Gastroesophageal sphincter (tissue), 4 donors: ENCODE results near the gene LRRC45. TPM values are rescaled to one million over a fixed set of nuclear protein-coding genes. Genes with fewer than 3 reads are reported as not detected.

Source experiments
- ATAC-seq: fragments of 150-250 bp; one replicate; pipeline ENCODE4 v1.9.1; 2016; ENCODE audit warnings: mild to moderate bottlenecking, moderate library complexity
- H3K27ac ChIP-seq, 4 donors: fragments of 200-600 bp; sonication (generic) in 3 of 4; 1 replicate in 3 of 4; 2 replicates in 1 of 4; pipeline ENCODE4 v1.5.1; 2016 to 2019
- H3K27me3 ChIP-seq: fragments of 200-600 bp; sonication (generic); one replicate; pipeline ENCODE4 v1.5.1; 2019
- H3K36me3 ChIP-seq, 2 donors: fragments of 200-600 bp; sonication (generic); one replicate each; pipeline ENCODE4 v1.5.1; 2019; ENCODE audit warnings: control low read depth in 1 of 2
- H3K4me1 ChIP-seq, 3 donors: fragments of 200-600 bp; sonication (generic); 1 replicate in 2 of 3; 2 replicates in 1 of 3; pipeline ENCODE4 v1.5.1; 2016 to 2019; ENCODE audit warnings: control low read depth in 2 of 3
- H3K4me3 ChIP-seq, 2 donors: fragments of 200-600 bp; sonication (generic); one replicate each; pipeline ENCODE4 v1.5.1; 2019; ENCODE audit warnings: mild to moderate bottlenecking in 1 of 2, moderate library complexity in 1 of 2
- H3K9me3 ChIP-seq, 3 donors: fragments of 200-600 bp; sonication (generic); one replicate each; pipeline ENCODE4 v1.5.1; 2017 to 2019; ENCODE audit warnings: control low read depth in 2 of 3
- EP300 ChIP-seq: sonication (generic); formaldehyde crosslinking; IDR thresholded peaks from one replicate; pipeline ENCODE4 v1.6.1; 2017; ENCODE audit warnings: antibody characterized with exemption, mild to moderate bottlenecking
- POLR2A ChIP-seq, 2 donors: fragments of 450-650 bp; IDR thresholded peaks; one replicate each; pipeline ENCODE4 v1.6.1; 2017; ENCODE audit warnings: antibody characterized with exemption in 2 of 2, mild to moderate bottlenecking in 2 of 2, moderate library complexity in 1 of 2
- POLR2AphosphoS5 ChIP-seq: sonication (generic); formaldehyde crosslinking; IDR thresholded peaks from one replicate; pipeline ENCODE4 v1.6.1; 2017; ENCODE audit warnings: antibody characterized with exemption
- WGBS, 2 donors: methylation state at CpG; one replicate each; pipeline ENCODE4 v1.1.5; 2018; ENCODE audit warnings: low coverage in 1 of 2; 5-methylcytosine and 5-hydroxymethylcytosine counted together
- total RNA-seq, 4 donors: library from RNA; depleted of rRNA; stranded (reverse); fragments of >200 nt; gene quantifications; one replicate each; pipeline ENCODE4 v1.1.0, GENCODE V29; 2016
- TF ChIP-seq, protein P1 (sequence below), 4 experiments: fragments of 200-600 bp in 2 of 4; fragments of 450-650 bp in 2 of 4; sonication (generic) in 1 of 4; IDR thresholded peaks; one replicate each; pipeline ENCODE4 v1.5.1; 2017 to 2019; ENCODE audit warnings: antibody characterized with exemption in 4 of 4, mild to moderate bottlenecking in 2 of 4, moderate library complexity in 2 of 4

LRRC45 gene
- total RNA-seq, 4 donors from 2014 or later: 4.4 to 16.3 (median 12.4) TPM

- no peak for ATAC-seq
- Histone ChIP-seq H3K27me3 (no peaks in the 10 kb centered on the region), H3K9me3 (no peaks in the 10 kb centered on the region), H3K27ac (no peak overlapping the region), H3K36me3 (peaks cover 0 to 56% of the 10 kb centered on the region in 2 donors), H3K4me3 (peak overlapping the region in 1 of 2 donors; percentile 72), H3K4me1 (peaks cover 0 to 29% (median 19%) of the 10 kb centered on the region in 3 donors)
- no peak for TF ChIP-seq EP300
- 66% methylated on average over 9 of the region's 20 CpGs; no CpG with 5 or more reads in 1 of the 2 donors for WGBS, 2 donors
Measured at GRCh38 chr17:82063424-82064415, 40.6 kb downstream of the LRRC45 start.

- Histone ChIP-seq H3K27ac (peak overlapping the region; percentile 62 to 95 (median 90)), H3K36me3 (peaks cover 0 to 47% of the 10 kb centered on the region in 2 donors), H3K27me3 (no peaks in the 10 kb centered on the region), H3K9me3 (no peaks in the 10 kb centered on the region), H3K4me3 (peak overlapping the region; percentile 72 to 85), H3K4me1 (peaks cover 0 to 29% (median 19%) of the 10 kb centered on the region in 3 donors)
- WGBS, 2 donors: no CpG with 5 or more reads among the region's 36 CpGs
- ATAC-seq: no peak
- TF ChIP-seq EP300 (no peak), POLR2AphosphoS5 (no peak), POLR2A (IDR thresholded peaks at IDR 0.05) (no peak)
- TF ChIP-seq, protein P1, sequence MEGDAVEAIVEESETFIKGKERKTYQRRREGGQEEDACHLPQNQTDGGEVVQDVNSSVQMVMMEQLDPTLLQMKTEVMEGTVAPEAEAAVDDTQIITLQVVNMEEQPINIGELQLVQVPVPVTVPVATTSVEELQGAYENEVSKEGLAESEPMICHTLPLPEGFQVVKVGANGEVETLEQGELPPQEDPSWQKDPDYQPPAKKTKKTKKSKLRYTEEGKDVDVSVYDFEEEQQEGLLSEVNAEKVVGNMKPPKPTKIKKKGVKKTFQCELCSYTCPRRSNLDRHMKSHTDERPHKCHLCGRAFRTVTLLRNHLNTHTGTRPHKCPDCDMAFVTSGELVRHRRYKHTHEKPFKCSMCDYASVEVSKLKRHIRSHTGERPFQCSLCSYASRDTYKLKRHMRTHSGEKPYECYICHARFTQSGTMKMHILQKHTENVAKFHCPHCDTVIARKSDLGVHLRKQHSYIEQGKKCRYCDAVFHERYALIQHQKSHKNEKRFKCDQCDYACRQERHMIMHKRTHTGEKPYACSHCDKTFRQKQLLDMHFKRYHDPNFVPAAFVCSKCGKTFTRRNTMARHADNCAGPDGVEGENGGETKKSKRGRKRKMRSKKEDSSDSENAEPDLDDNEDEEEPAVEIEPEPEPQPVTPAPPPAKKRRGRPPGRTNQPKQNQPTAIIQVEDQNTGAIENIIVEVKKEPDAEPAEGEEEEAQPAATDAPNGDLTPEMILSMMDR (IDR thresholded peaks at IDR 0.05): no peak
Measured at GRCh38 chr17:82064433-82065192, 41.5 kb downstream of the LRRC45 start.

DNA sequence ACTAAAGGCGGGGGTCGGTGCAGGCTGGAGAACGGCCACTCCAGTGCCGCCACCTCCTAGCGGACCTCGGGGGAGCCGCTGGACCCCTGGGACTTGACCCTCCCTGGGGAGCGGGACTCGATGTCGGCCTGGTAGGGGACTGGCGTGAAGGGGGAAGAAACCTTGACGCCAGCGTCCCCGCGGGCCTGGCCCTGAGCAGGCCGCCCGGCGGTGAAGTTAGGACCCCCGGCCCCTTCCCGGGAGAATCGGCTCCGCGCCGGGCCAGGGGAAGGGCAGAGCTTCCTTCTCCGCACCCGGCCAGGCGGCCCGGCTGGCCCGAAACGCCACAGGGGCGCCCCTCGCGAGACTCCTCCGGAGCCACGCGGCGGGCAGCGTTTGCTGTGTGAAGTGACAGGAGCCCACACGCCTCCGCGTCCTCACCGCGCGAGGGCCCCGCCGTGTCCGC is 42.1 kb downstream of the LRRC45 start:
- no CpG with 5 or more reads among the region's 47 CpGs for WGBS, 2 donors
- H3K4me1 ChIP-seq: peaks cover 0 to 29% (median 19%) of the 10 kb centered on the region in 3 donors
- TF ChIP-seq EP300: no peak
- TF ChIP-seq, protein P1 (IDR thresholded peaks at IDR 0.05): no peak
- no peak for TF ChIP-seq POLR2AphosphoS5
- TF ChIP-seq POLR2A (IDR thresholded peaks at IDR 0.05): no peak
- H3K9me3 ChIP-seq: no peaks in the 10 kb centered on the region
- H3K36me3 ChIP-seq: peaks cover 0 to 41% of the 10 kb centered on the region in 2 donors
- peak overlapping the region; percentile 72 to 85 for H3K4me3 ChIP-seq
- peak; percentile 47 for ATAC-seq
- H3K27ac ChIP-seq: peak overlapping the region; percentile 62 to 95 (median 90)
- no peaks in the 10 kb centered on the region for H3K27me3 ChIP-seq

- Histone ChIP-seq H3K9me3 (no peaks in the 10 kb centered on the region), H3K36me3 (peaks cover 0 to 36% of the 10 kb centered on the region in 2 donors), H3K27ac (peak within 1 kb of the TSS; percentile 62 to 95 (median 90)), H3K4me3 (peak within 1 kb of the TSS; percentile 72 to 85), H3K27me3 (no peaks in the 10 kb centered on the region), H3K4me1 (peaks cover 0 to 29% (median 19%) of the 10 kb centered on the region in 3 donors)
- ATAC-seq: peak; percentile 89
- TF ChIP-seq, protein P1 (IDR thresholded peaks at IDR 0.05): no peak
- TF ChIP-seq EP300 (no peak), POLR2AphosphoS5 (peak; percentile 52), POLR2A (IDR thresholded peaks at IDR 0.05) (peak; percentile 23 to 69)
- 31 to 100% methylated on average over 1 to 12 of the region's 88 CpGs for WGBS, 2 donors
Measured at GRCh38 chr17:82065638-82066303, 42.7 kb downstream of the LRRC45 start, which contains the start of gene DUS1L. Gene DUS1L, minus strand, starts transcription at chr17:82065804. Its CDS starts 745 bp downstream, at chr17:82065059.
